Mucosa of gallbladder (tissue), 1 donor: Measurements from ENCODE around the gene OR51G1. TPM values are rescaled to one million over a fixed set of nuclear protein-coding genes. Genes with fewer than 3 reads are reported as not detected.
"Not testable (repeated sequence)": the region's sequence is repeated elsewhere in the genome, so short reads cannot be mapped to it uniquely, and the experiment has no call there.

Source experiments
- DNase-seq: peaks from one replicate; pipeline ENCODE4 v3.0.0-alpha.2; 2020; ENCODE audit warnings: low spot score
- total RNA-seq: library from RNA; stranded (reverse); gene quantifications from one replicate; pipeline ENCODE4 v1.2.1, GENCODE V29; 2021
- donor health status: DM: no; HTN: no; CAD: no.

The OR51G1 gene
- total RNA-seq: not detected

- DNase-seq: no peak
Measured at GRCh38 chr11:4924239-4924638, at the start of gene OR51G1. Gene OR51G1 (minus strand): TSS chr11:4924339. CDS start chr11:4924339, 0 bp downstream.

GRCh38 chr11:4962816-4963215, 38.7 kb upstream of the OR51G1 start:
- no peak for DNase-seq

GRCh38 chr11:4960877-4961276, 36.7 kb upstream of the OR51G1 start:
- DNase-seq: no peak

GRCh38 chr11:4957396-4957795, 33.3 kb upstream of the OR51G1 start:
- no peak for DNase-seq

- not testable (repeated sequence) for DNase-seq
Measured at GRCh38 chr11:4955613-4956012, 31.5 kb upstream of the OR51G1 start, which contains the start of gene OR51A2. Gene OR51A2 (minus strand): TSS chr11:4955713. CDS start chr11:4955713, 0 bp downstream.

- DNase-seq: no peak
Measured at GRCh38 chr11:4947505-4947904, 23.4 kb upstream of the OR51G1 start, which contains the start of gene OR51A4. Gene OR51A4 (minus strand): TSS chr11:4947605. CDS start chr11:4947100, 505 bp downstream.

- DNase-seq: no peak
Measured at GRCh38 chr11:4936745-4937144, 12.6 kb upstream of the OR51G1 start.

GRCh38 chr11:4932751-4933150, 8.6 kb upstream of the OR51G1 start:
- no peak for DNase-seq

- DNase-seq: no peak
Measured at GRCh38 chr11:4926608-4927007, 2.5 kb upstream of the OR51G1 start.

- DNase-seq: no peak
Measured at GRCh38 chr11:4922304-4922703, 1.8 kb downstream of the OR51G1 start.

GRCh38 chr11:4921796-4922195, 2.3 kb downstream of the OR51G1 start:
- no peak for DNase-seq

- no peak for DNase-seq
Measured at GRCh38 chr11:4919250-4919649, 4.9 kb downstream of the OR51G1 start, which contains the start of gene OR51G2. Gene OR51G2 (minus strand): TSS chr11:4919350. CDS start chr11:4915663, 3,687 bp downstream.

- no peak for DNase-seq
Measured at GRCh38 chr11:4916581-4916980, 7.6 kb downstream of the OR51G1 start.

GRCh38 chr11:4903484-4903883, 20.7 kb downstream of the OR51G1 start, which contains the start of gene OR51A7:
Gene OR51A7 (plus strand): TSS chr11:4903783. CDS start chr11:4907370, 3,587 bp downstream.
- DNase-seq: no peak

- no peak for DNase-seq
Measured at GRCh38 chr11:4891996-4892640, 32.0 kb downstream of the OR51G1 start.

GRCh38 chr11:4890279-4890678, 33.9 kb downstream of the OR51G1 start:
- DNase-seq: no peak

- DNase-seq: no peak
Measured at GRCh38 chr11:4887591-4887990, 36.5 kb downstream of the OR51G1 start.

- DNase-seq: no peak
Measured at GRCh38 chr11:4886186-4886585, 38.0 kb downstream of the OR51G1 start.

- DNase-seq: no peak
Measured at GRCh38 chr11:4884361-4884760, 39.8 kb downstream of the OR51G1 start.

- DNase-seq: no peak
Measured at GRCh38 chr11:4882543-4882942, 41.6 kb downstream of the OR51G1 start.

- no peak for DNase-seq
Measured at GRCh38 chr11:4881860-4882500, 42.2 kb downstream of the OR51G1 start, which contains the start of gene OR51T1. Gene OR51T1 (plus strand): TSS chr11:4881900. CDS start chr11:4881900, 0 bp downstream.

GRCh38 chr11:4881188-4881587, 43.0 kb downstream of the OR51G1 start:
- DNase-seq: no peak
